Measurements from ENCODE around the gene LMTK2.

LMTK2 gene

GRCh38 chr7:98106647-98107312 is at the start of gene LMTK2:
LMTK2 (plus strand) TSS chr7:98106862; CDS start chr7:98107178, 316 bp downstream.
- Histone ChIP-seq H3K27ac (ENCODE audit: low read depth, low read length) (peak within 1 kb of the TSS; percentile 93), H3K9ac (ENCODE audit: low read depth, low read length) (peak within 1 kb of the TSS; percentile 83; the same call in 1 of the 2 replicates), H3K4me1 (ENCODE audit: control insufficient read depth, insufficient read depth, low read length) (peaks cover 29% of the 10 kb centered on the region), H3K9me3 (ENCODE audit: control insufficient read depth, insufficient read depth, low read length) (peaks cover 2% of the 10 kb centered on the region; the same call in 1 of the 2 replicates), H3K27me3 (ENCODE audit: control insufficient read depth, insufficient read depth, low read length) (no peaks in the 10 kb centered on the region), H3K4me3 (ENCODE audit: low read depth, low read length) (peak within 1 kb of the TSS; percentile 98), H3K36me3 (ENCODE audit: control insufficient read depth, insufficient read depth, low read length) (no peaks in the 10 kb centered on the region)

- Histone ChIP-seq H3K9me3 (ENCODE audit: control insufficient read depth, insufficient read depth, low read length) (no peaks in the 10 kb centered on the region), H3K27me3 (ENCODE audit: control insufficient read depth, insufficient read depth, low read length) (no peaks in the 10 kb centered on the region), H3K4me1 (ENCODE audit: control insufficient read depth, insufficient read depth, low read length) (no peaks in the 10 kb centered on the region), H3K4me3 (ENCODE audit: low read depth, low read length) (no peak overlapping the region), H3K36me3 (ENCODE audit: control insufficient read depth, insufficient read depth, low read length) (no peaks in the 10 kb centered on the region), H3K27ac (ENCODE audit: low read depth, low read length) (no peak overlapping the region), H3K9ac (ENCODE audit: low read depth, low read length) (no peak overlapping the region)
Measured at GRCh38 chr7:98057157-98057556, 49.5 kb upstream of the LMTK2 start.

DNA sequence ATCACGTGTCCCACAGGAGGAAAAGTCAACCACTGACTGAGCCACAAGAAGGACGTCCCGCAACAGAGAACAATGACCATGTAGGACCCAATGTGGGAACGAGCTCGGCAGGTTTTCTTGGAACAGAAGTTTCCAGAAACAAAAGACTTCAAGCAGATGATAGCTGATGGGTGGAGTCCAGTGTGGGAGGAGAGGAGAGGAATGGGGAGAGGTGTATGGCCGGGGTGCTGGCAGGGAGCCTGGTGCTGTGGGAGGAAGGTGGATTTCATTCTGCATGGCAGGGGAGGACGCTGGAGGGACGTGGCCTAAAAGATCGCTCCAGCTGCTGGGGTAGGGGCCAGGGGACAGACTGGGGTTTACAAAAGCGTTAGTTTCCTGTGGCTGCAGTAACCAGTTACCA is 48.5 kb upstream of the LMTK2 start:
- H3K36me3 ChIP-seq (ENCODE audit: control insufficient read depth, insufficient read depth, low read length), result no peaks in the 10 kb centered on the region
- no peaks in the 10 kb centered on the region for H3K27me3 ChIP-seq (ENCODE audit: control insufficient read depth, insufficient read depth, low read length)
- H3K4me3 ChIP-seq (ENCODE audit: low read depth, low read length), result no peak overlapping the region
- no peak overlapping the region for H3K27ac ChIP-seq (ENCODE audit: low read depth, low read length)
- no peaks in the 10 kb centered on the region for H3K9me3 ChIP-seq (ENCODE audit: control insufficient read depth, insufficient read depth, low read length)
- H3K4me1 ChIP-seq (ENCODE audit: control insufficient read depth, insufficient read depth, low read length), result no peaks in the 10 kb centered on the region
- H3K9ac ChIP-seq (ENCODE audit: low read depth, low read length), result no peak overlapping the region

DNA sequence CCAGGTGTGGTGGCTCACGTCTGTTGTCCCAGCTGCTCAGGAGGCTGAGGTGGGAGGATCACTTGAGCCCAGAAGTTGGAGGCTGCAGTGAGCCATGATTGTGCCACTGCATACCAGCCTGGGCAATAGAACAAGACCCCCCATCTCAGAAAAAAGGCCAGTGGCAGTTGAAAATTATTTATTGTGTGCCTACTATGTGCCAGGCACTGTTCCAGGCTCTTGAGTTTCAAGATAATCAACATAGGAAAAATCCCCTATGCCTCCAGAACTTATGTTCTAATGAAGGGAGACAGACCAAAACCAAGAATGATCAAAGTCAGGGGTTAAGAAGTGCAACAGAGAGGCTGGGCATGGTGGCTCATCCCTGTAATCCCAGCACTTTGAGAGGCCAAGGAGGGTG is 42.4 kb upstream of the LMTK2 start:
- no peaks in the 10 kb centered on the region for H3K36me3 ChIP-seq (ENCODE audit: control insufficient read depth, insufficient read depth, low read length)
- no peaks in the 10 kb centered on the region for H3K4me1 ChIP-seq (ENCODE audit: control insufficient read depth, insufficient read depth, low read length)
- no peak overlapping the region for H3K27ac ChIP-seq (ENCODE audit: low read depth, low read length)
- H3K27me3 ChIP-seq (ENCODE audit: control insufficient read depth, insufficient read depth, low read length), result no peaks in the 10 kb centered on the region
- H3K4me3 ChIP-seq (ENCODE audit: low read depth, low read length), result no peak overlapping the region
- no peaks in the 10 kb centered on the region for H3K9me3 ChIP-seq (ENCODE audit: control insufficient read depth, insufficient read depth, low read length)
- no peak overlapping the region for H3K9ac ChIP-seq (ENCODE audit: low read depth, low read length)

DNA sequence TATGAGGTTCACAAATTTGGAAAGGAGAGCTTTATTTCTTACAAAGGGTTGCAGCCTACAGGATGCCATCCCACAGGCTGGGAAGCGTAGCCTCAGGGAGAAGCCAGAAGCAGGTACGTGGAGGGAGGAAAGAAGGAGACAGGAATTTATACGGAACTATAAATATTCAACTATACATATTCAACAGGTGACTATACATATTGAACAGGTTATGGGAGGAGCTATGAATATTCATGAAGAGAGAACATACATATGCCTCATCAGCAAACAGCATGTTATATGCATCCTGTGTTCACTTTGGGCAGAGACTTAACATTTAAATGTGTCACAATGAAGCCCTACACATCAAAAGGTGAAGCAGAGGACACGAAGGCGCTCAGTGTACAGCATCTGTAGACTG is 40.5 kb upstream of the LMTK2 start:
- no peaks in the 10 kb centered on the region for H3K27me3 ChIP-seq (ENCODE audit: control insufficient read depth, insufficient read depth, low read length)
- H3K4me3 ChIP-seq (ENCODE audit: low read depth, low read length), result no peak overlapping the region
- H3K36me3 ChIP-seq (ENCODE audit: control insufficient read depth, insufficient read depth, low read length), result no peaks in the 10 kb centered on the region
- no peak overlapping the region for H3K27ac ChIP-seq (ENCODE audit: low read depth, low read length)
- H3K4me1 ChIP-seq (ENCODE audit: control insufficient read depth, insufficient read depth, low read length), result no peaks in the 10 kb centered on the region
- H3K9ac ChIP-seq (ENCODE audit: low read depth, low read length), result no peak overlapping the region
- no peaks in the 10 kb centered on the region for H3K9me3 ChIP-seq (ENCODE audit: control insufficient read depth, insufficient read depth, low read length)

GRCh38 chr7:98066934-98067507 is 39.6 kb upstream of the LMTK2 start:
- Histone ChIP-seq H3K27me3 (ENCODE audit: control insufficient read depth, insufficient read depth, low read length) (no peaks in the 10 kb centered on the region), H3K4me1 (ENCODE audit: control insufficient read depth, insufficient read depth, low read length) (no peaks in the 10 kb centered on the region), H3K27ac (ENCODE audit: low read depth, low read length) (no peak overlapping the region), H3K4me3 (ENCODE audit: low read depth, low read length) (no peak overlapping the region), H3K9ac (ENCODE audit: low read depth, low read length) (no peak overlapping the region), H3K9me3 (ENCODE audit: control insufficient read depth, insufficient read depth, low read length) (no peaks in the 10 kb centered on the region), H3K36me3 (ENCODE audit: control insufficient read depth, insufficient read depth, low read length) (no peaks in the 10 kb centered on the region)

GRCh38 chr7:98073047-98073446 is 33.6 kb upstream of the LMTK2 start:
- H3K36me3 ChIP-seq (ENCODE audit: control insufficient read depth, insufficient read depth, low read length), result no peaks in the 10 kb centered on the region
- no peaks in the 10 kb centered on the region for H3K27me3 ChIP-seq (ENCODE audit: control insufficient read depth, insufficient read depth, low read length)
- H3K27ac ChIP-seq (ENCODE audit: low read depth, low read length), result no peak overlapping the region
- H3K4me3 ChIP-seq (ENCODE audit: low read depth, low read length), result no peak overlapping the region
- H3K9ac ChIP-seq (ENCODE audit: low read depth, low read length), result no peak overlapping the region
- no peaks in the 10 kb centered on the region for H3K4me1 ChIP-seq (ENCODE audit: control insufficient read depth, insufficient read depth, low read length)
- H3K9me3 ChIP-seq (ENCODE audit: control insufficient read depth, insufficient read depth, low read length), result no peaks in the 10 kb centered on the region

GRCh38 chr7:98075801-98076200 is 30.9 kb upstream of the LMTK2 start:
- no peak overlapping the region for H3K4me3 ChIP-seq (ENCODE audit: low read depth, low read length)
- peaks cover 6% of the 10 kb centered on the region for H3K4me1 ChIP-seq (ENCODE audit: control insufficient read depth, insufficient read depth, low read length)
- H3K9ac ChIP-seq (ENCODE audit: low read depth, low read length), result no peak overlapping the region
- H3K27ac ChIP-seq (ENCODE audit: low read depth, low read length), result no peak overlapping the region
- H3K9me3 ChIP-seq (ENCODE audit: control insufficient read depth, insufficient read depth, low read length), result no peaks in the 10 kb centered on the region
- H3K36me3 ChIP-seq (ENCODE audit: control insufficient read depth, insufficient read depth, low read length), result no peaks in the 10 kb centered on the region
- no peaks in the 10 kb centered on the region for H3K27me3 ChIP-seq (ENCODE audit: control insufficient read depth, insufficient read depth, low read length)

DNA sequence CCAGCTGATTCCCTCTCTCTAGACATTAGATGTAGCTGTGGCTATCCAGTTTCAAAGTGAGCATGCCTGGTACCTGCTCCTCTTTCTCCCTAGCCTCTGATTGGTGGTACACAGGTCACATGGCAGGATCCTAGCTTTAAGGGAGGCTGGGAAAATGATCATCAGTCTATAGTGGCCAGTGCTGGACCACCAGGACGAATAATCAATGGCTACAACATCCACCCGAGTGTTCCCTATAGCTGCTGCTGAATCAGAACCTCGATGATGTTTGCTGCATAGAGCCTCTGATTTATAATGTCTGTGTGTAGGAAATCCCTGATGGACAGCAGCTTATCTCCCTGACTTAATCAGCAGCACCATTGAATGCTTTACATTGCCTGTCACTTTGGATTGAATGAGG is 28.9 kb upstream of the LMTK2 start:
- peaks cover 6% of the 10 kb centered on the region for H3K4me1 ChIP-seq (ENCODE audit: control insufficient read depth, insufficient read depth, low read length)
- no peak overlapping the region for H3K9ac ChIP-seq (ENCODE audit: low read depth, low read length)
- no peaks in the 10 kb centered on the region for H3K9me3 ChIP-seq (ENCODE audit: control insufficient read depth, insufficient read depth, low read length)
- H3K27me3 ChIP-seq (ENCODE audit: control insufficient read depth, insufficient read depth, low read length), result no peaks in the 10 kb centered on the region
- no peak overlapping the region for H3K4me3 ChIP-seq (ENCODE audit: low read depth, low read length)
- no peak overlapping the region for H3K27ac ChIP-seq (ENCODE audit: low read depth, low read length)
- H3K36me3 ChIP-seq (ENCODE audit: control insufficient read depth, insufficient read depth, low read length), result no peaks in the 10 kb centered on the region

DNA sequence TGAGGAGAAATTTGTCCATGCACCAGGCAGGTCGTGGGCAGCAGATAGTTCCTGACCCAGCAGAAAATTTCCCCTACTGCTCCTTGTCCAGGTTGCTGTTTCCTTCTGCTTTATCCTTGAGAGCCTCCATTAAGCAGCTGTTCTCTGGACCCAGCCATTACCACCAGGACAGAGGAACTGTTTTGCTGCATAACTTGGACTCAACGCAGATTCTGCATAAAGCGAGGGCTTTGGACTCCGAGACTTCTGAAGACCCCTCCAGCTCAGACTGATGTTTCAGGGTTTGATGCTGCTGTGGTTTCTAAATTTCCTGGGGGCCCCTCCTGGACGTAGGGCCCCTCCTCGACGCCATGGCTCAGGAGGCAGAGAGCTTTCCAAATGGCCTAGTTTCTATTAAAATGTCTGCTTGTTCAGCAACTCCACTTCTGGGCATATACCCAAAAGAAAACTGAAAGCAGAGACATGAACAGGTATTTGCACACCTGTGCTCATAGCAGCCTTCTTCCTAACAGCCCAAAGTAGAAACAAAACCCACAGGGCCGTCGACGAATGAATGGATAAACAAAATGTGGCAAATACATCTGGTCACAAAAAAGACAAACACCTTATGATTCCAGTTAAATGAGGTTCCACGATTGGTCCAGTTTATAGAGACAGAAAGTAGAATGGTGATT is 28.3 kb upstream of the LMTK2 start:
- Histone ChIP-seq H3K9me3 (ENCODE audit: control insufficient read depth, insufficient read depth, low read length) (no peaks in the 10 kb centered on the region), H3K4me3 (ENCODE audit: low read depth, low read length) (no peak overlapping the region), H3K27ac (ENCODE audit: low read depth, low read length) (no peak overlapping the region), H3K4me1 (ENCODE audit: control insufficient read depth, insufficient read depth, low read length) (peaks cover 6% of the 10 kb centered on the region), H3K9ac (ENCODE audit: low read depth, low read length) (no peak overlapping the region), H3K36me3 (ENCODE audit: control insufficient read depth, insufficient read depth, low read length) (no peaks in the 10 kb centered on the region), H3K27me3 (ENCODE audit: control insufficient read depth, insufficient read depth, low read length) (no peaks in the 10 kb centered on the region)

- Histone ChIP-seq H3K4me3 (ENCODE audit: low read depth, low read length) (no peak overlapping the region), H3K27me3 (ENCODE audit: control insufficient read depth, insufficient read depth, low read length) (no peaks in the 10 kb centered on the region), H3K4me1 (ENCODE audit: control insufficient read depth, insufficient read depth, low read length) (peaks cover 6% of the 10 kb centered on the region), H3K36me3 (ENCODE audit: control insufficient read depth, insufficient read depth, low read length) (no peaks in the 10 kb centered on the region), H3K9ac (ENCODE audit: low read depth, low read length) (no peak overlapping the region), H3K27ac (ENCODE audit: low read depth, low read length) (no peak overlapping the region), H3K9me3 (ENCODE audit: control insufficient read depth, insufficient read depth, low read length) (no peaks in the 10 kb centered on the region)
Measured at GRCh38 chr7:98079891-98080648, 26.6 kb upstream of the LMTK2 start.

All from HUES48 (cell line).